Glutamatergic neuron (in vitro differentiated cells): ENCODE measurements around the gene UBD. TPM values are rescaled to one million over a fixed set of nuclear protein-coding genes. Genes with fewer than 3 reads are reported as not detected.

Experiments
- DNase-seq: peaks from one replicate; pipeline ENCODE4 v3.0.0; 2022
- H3K27ac Mint-ChIP-seq: one replicate; pipeline ENCODE4 v1.8.0; 2020; ENCODE audit warnings: mild to moderate bottlenecking, mixed read lengths, inconsistent platforms; ENCODE audit not compliant: unreplicated experiment
- H3K27me3 Mint-ChIP-seq: one replicate; pipeline ENCODE4 v1.8.0; 2020; ENCODE audit warnings: mild to moderate bottlenecking, moderate library complexity, mixed read lengths, inconsistent platforms; ENCODE audit not compliant: unreplicated experiment
- H3K36me3 Mint-ChIP-seq: one replicate; pipeline ENCODE4 v1.8.0; 2020; ENCODE audit warnings: mild to moderate bottlenecking, mixed read lengths, inconsistent platforms; ENCODE audit not compliant: unreplicated experiment
- H3K4me1 Mint-ChIP-seq: one replicate; pipeline ENCODE4 v1.8.0; 2020; ENCODE audit warnings: mild to moderate bottlenecking, low read depth, mixed read lengths, inconsistent platforms; ENCODE audit not compliant: unreplicated experiment
- H3K4me3 Mint-ChIP-seq: one replicate; pipeline ENCODE4 v1.8.0; 2020; ENCODE audit warnings: mild to moderate bottlenecking, mixed read lengths, inconsistent platforms; ENCODE audit not compliant: unreplicated experiment
- H3K9me3 Mint-ChIP-seq: one replicate; pipeline ENCODE4 v1.8.0; 2020; ENCODE audit warnings: mild to moderate bottlenecking, moderate library complexity, mixed read lengths, inconsistent platforms; ENCODE audit not compliant: unreplicated experiment
- total RNA-seq: library from RNA; stranded (reverse); fragmentation: NEBNext Ultra II Directional; extraction: Animal tissue kit (Norgen Biotek cat#: 25700); gene quantifications from one replicate; pipeline ENCODE4 v1.2.1, GENCODE V29; 2021; ENCODE audit not compliant: unreplicated experiment
- TF ChIP-seq, protein P1 (sequence below): fragments of 200-600 bp; sonication (generic); IDR thresholded peaks from one replicate; pipeline ENCODE4 v1.5.0; 2021; ENCODE audit not compliant: partially characterized antibody, unreplicated experiment

The UBD gene
- total RNA-seq, 1 donor from 2014 or later, result not detected

- TF ChIP-seq, protein P1, sequence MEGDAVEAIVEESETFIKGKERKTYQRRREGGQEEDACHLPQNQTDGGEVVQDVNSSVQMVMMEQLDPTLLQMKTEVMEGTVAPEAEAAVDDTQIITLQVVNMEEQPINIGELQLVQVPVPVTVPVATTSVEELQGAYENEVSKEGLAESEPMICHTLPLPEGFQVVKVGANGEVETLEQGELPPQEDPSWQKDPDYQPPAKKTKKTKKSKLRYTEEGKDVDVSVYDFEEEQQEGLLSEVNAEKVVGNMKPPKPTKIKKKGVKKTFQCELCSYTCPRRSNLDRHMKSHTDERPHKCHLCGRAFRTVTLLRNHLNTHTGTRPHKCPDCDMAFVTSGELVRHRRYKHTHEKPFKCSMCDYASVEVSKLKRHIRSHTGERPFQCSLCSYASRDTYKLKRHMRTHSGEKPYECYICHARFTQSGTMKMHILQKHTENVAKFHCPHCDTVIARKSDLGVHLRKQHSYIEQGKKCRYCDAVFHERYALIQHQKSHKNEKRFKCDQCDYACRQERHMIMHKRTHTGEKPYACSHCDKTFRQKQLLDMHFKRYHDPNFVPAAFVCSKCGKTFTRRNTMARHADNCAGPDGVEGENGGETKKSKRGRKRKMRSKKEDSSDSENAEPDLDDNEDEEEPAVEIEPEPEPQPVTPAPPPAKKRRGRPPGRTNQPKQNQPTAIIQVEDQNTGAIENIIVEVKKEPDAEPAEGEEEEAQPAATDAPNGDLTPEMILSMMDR, result no peak
- peaks cover 3% of the 10 kb centered on the region for H3K27me3 Mint-ChIP-seq
These were observed 21.7 kb downstream of the UBD start for GRCh38 chr6:29537714-29538403.

DNA sequence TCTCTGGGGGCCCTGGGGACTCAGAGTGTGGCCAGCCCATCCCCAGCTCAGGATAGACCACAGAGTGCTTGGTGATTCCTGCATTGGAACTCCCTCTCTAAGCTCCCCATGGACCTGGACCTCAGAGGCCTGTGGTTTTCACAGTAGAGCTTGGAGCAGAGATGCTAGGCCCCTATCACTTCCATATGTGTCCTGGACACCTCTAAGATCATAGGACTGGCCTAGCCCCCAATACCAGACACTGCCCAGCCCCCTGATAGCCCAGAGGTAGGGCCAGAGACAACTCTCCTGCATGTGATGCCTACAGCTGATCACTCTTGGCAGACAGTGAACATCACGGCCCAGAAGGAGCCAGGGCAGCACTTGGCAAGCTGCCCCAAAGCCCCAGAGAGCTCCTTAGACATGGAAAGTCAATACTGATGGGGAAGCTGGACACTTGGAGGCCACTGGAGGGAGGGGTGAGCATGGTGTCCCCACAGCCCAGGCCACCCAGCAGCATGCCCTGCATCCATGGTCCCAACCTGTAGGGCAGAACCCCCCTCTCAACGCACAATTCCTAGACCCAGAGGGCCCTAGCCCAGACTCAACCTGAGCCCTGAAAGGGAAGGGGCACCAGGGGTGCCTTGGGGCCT is 27.1 kb downstream of the UBD start:
- H3K36me3 Mint-ChIP-seq, result no peaks in the 10 kb centered on the region
- peaks cover 1% of the 10 kb centered on the region for H3K27me3 Mint-ChIP-seq
- TF ChIP-seq, protein P1, result no peak
- H3K4me1 Mint-ChIP-seq, result no peaks in the 10 kb centered on the region
- no peak overlapping the region for H3K27ac Mint-ChIP-seq
- H3K9me3 Mint-ChIP-seq, result peaks cover 1% of the 10 kb centered on the region
- no peak overlapping the region for H3K4me3 Mint-ChIP-seq
- no peak for DNase-seq

More at GRCh38 chr6:29537714-29538403, 21.7 kb downstream of the UBD start:
- no peak for DNase-seq
- no peak overlapping the region for H3K4me3 Mint-ChIP-seq
- no peak overlapping the region for H3K27ac Mint-ChIP-seq
- H3K36me3 Mint-ChIP-seq, result no peaks in the 10 kb centered on the region
- H3K4me1 Mint-ChIP-seq, result no peaks in the 10 kb centered on the region
- H3K9me3 Mint-ChIP-seq, result peaks cover 1% of the 10 kb centered on the region

DNA sequence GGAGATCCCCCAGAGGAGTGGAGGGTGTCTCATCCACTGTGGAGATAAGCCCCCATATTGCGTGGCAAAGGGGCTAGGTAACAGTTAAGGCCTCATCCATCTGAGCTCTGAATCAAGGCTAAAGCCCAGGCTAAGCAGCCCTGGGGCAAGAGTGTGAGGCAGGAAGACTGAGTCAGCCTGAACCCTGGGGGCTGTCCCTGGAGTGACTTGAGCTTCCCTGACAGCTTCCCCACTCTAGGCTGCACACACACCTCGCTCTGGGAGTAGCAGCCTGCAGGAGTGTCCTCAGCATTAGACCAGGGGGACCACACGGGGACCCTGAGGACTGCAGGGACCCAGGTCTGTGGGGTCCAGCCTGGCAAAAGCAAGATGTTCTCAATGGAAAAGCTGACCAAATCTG is 27.9 kb downstream of the UBD start:
- Mint-ChIP-seq H3K4me3 (no peak overlapping the region), H3K9me3 (peaks cover 1% of the 10 kb centered on the region), H3K27ac (no peak overlapping the region), H3K27me3 (no peaks in the 10 kb centered on the region), H3K36me3 (no peaks in the 10 kb centered on the region), H3K4me1 (no peaks in the 10 kb centered on the region)
- no peak for DNase-seq
- TF ChIP-seq, protein P1, result no peak

GRCh38 chr6:29530671-29531310 is 28.7 kb downstream of the UBD start:
- DNase-seq, result no peak
- Mint-ChIP-seq H3K4me3 (no peak overlapping the region), H3K36me3 (no peaks in the 10 kb centered on the region), H3K27me3 (no peaks in the 10 kb centered on the region), H3K4me1 (no peaks in the 10 kb centered on the region), H3K27ac (no peak overlapping the region), H3K9me3 (peaks cover 1% of the 10 kb centered on the region)
- TF ChIP-seq, protein P1, result no peak

DNA sequence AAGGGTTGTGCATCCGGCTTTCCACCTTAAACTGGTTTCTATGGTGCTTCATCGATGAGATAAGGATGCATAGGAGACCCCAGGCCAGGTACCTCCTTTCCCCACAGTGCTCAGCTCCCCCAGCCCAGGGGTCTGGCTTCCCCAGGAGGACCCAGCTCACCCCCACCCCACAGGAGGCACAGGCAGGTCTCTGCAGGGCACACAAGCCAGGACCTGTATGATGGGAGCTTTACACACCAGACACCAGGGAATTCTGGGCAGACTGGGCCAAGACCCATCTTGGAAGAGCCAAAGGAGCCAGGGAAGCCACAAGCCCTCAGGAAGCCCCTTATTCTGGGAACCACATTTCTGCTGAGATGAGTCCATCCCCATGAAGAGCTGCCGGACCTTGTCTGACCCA is 29.6 kb downstream of the UBD start:
- Mint-ChIP-seq H3K27me3 (no peaks in the 10 kb centered on the region), H3K27ac (no peak overlapping the region), H3K9me3 (peaks cover 1% of the 10 kb centered on the region), H3K36me3 (no peaks in the 10 kb centered on the region), H3K4me1 (no peaks in the 10 kb centered on the region), H3K4me3 (no peak overlapping the region)
- DNase-seq, result no peak
- TF ChIP-seq, protein P1, result no peak
